Kidney epithelial cell (primary cell): ENCODE data around the gene BPIFB1. TPM values are rescaled to one million over a fixed set of nuclear protein-coding genes. Genes with fewer than 3 reads are reported as not detected.

Source experiments
- DNase-seq: peaks from one replicate; pipeline ENCODE4 v3.0.0-alpha.2; 2010; ENCODE audit warnings: low read depth
- H3K27me3 ChIP-seq: 2 replicates; pipeline ENCODE4 v1.6.0; 2011; ENCODE audit warnings: low read length; ENCODE audit not compliant: control insufficient read depth, insufficient read depth
- H3K36me3 ChIP-seq: 2 replicates; pipeline ENCODE4 v1.5.1; 2011; ENCODE audit warnings: low read length; ENCODE audit not compliant: control insufficient read depth, insufficient read depth
- H3K4me3 ChIP-seq: 2 replicates; pipeline ENCODE4 v1.5.1; 2011; ENCODE audit warnings: low read depth, mild to moderate bottlenecking, control low read depth, low read length
- total RNA-seq: library from RNA; depleted of rRNA; stranded (reverse); fragments of >200 nt; gene quantifications from 2 replicates; pipeline ENCODE4 v1.2.3, GENCODE V29; 2015
- TF ChIP-seq, protein P1 (sequence below): IDR thresholded peaks from 2 replicates; pipeline ENCODE4 v1.5.1; 2011; ENCODE audit warnings: mild to moderate bottlenecking, moderate library complexity, low read length, control low read depth, inconsistent platforms; ENCODE audit not compliant: insufficient read depth, poor library complexity, severe bottlenecking

BPIFB1 gene
- total RNA-seq, 1 donor from 2014 or later: not detected

DNA sequence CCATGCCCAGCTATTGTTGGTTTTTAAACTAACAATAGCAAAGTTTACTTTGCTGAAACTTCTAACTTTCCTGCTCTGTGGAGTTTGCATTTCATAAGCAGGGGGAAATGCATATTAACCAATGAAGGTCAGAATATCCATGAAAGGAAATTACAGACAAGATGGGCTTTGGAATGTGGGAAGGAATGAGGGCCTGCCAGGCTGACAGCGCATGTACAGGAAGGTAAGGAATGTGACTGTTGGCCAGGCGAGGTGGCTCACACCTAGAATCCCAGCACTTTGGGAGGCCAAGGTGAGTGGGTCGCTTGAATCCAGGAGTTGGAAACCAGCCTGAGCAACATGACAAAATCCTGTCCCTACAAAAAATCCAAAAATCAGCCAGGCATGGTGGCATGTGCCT lies 68.7 kb downstream of the BPIFB1 start:
- H3K27me3 ChIP-seq: no peaks in the 10 kb centered on the region
- TF ChIP-seq, protein P1, sequence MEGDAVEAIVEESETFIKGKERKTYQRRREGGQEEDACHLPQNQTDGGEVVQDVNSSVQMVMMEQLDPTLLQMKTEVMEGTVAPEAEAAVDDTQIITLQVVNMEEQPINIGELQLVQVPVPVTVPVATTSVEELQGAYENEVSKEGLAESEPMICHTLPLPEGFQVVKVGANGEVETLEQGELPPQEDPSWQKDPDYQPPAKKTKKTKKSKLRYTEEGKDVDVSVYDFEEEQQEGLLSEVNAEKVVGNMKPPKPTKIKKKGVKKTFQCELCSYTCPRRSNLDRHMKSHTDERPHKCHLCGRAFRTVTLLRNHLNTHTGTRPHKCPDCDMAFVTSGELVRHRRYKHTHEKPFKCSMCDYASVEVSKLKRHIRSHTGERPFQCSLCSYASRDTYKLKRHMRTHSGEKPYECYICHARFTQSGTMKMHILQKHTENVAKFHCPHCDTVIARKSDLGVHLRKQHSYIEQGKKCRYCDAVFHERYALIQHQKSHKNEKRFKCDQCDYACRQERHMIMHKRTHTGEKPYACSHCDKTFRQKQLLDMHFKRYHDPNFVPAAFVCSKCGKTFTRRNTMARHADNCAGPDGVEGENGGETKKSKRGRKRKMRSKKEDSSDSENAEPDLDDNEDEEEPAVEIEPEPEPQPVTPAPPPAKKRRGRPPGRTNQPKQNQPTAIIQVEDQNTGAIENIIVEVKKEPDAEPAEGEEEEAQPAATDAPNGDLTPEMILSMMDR: no peak
- DNase-seq: no peak

DNA sequence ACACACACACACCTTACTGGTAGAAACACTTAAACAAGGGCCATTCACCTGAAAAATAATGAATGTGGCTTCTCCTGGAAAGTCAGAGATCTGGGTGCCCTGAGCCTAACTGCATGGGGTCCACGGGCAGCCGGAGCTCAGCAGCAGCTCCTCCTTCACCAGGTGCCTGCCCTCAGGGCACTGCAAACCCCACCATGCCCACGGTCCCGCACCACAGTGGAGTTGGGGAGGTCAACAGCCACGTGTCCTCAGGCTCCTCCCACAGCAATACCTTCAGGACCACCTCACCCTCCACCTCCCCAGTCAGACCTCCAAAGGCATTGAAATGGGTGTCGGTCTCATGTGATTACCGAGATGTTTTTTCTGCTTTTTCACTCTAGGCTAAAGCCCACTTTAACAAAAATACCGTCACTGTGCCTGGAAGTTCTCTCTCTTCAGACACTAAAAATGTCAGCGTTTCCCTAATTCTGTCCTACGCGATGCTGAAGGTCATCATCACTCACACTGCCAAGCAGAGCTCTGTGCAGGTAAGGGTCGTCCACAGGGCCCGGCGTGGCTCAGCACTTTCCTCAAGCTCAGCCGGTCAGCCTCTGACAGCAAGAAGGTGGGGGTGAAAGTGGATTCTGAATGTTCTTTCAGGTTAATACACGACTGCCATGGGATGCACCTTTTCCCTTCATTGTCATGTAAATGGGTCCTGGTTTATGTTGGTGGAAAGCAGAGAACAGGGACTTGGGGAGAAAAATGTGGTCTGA lies 69.4 kb downstream of the BPIFB1 start:
- no peaks in the 10 kb centered on the region for H3K36me3 ChIP-seq
- no peaks in the 10 kb centered on the region for H3K27me3 ChIP-seq
- TF ChIP-seq, protein P1: no peak
- no peak overlapping the region for H3K4me3 ChIP-seq
- DNase-seq: no peak

More for the DNA sequence above, 68.7 kb downstream of the BPIFB1 start:
- no peak overlapping the region for H3K4me3 ChIP-seq
- H3K36me3 ChIP-seq: no peaks in the 10 kb centered on the region

DNA sequence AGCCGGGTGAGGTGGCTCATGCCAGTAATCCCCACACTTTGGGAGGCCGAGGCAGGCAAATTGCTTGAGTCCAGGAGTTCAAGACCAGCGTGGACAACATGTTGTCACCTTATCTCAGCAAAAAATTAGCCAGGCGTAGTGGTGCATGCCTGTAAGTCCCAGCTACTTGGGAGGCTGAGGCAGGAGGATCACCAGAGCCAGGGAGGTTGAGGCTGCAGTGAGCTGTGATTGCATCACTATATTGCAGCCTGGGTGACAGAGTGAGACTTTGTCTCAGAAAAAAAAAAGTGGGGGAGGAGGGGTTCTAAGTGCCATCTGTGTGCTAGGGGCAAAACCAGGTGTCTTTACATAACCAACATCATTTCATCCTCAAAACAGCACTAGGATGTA lies 70.0 kb downstream of the BPIFB1 start:
- Histone ChIP-seq H3K4me3 (no peak overlapping the region), H3K27me3 (no peaks in the 10 kb centered on the region), H3K36me3 (no peaks in the 10 kb centered on the region)
- DNase-seq: no peak
- TF ChIP-seq, protein P1: no peak

Other genes with a start within 250 kb of the BPIFB1 start
- gene BPIFB3, start 229.3 kb upstream of the BPIFB1 start, total RNA-seq: not detected in 2 replicates
- not detected in 2 replicates for gene BPIFB4, start 203.6 kb upstream of the BPIFB1 start, total RNA-seq
- gene BPIFA2, start 115.1 kb upstream of the BPIFB1 start, total RNA-seq: not detected in 2 replicates
- gene BPIFA3, start 65.9 kb upstream of the BPIFB1 start, total RNA-seq: not detected in 2 replicates
- not detected in 2 replicates for gene BPIFA1, start 47.2 kb upstream of the BPIFB1 start, total RNA-seq
- 25.3 and 39.4 TPM in 2 replicates for gene CDK5RAP1, start 118.3 kb downstream of the BPIFB1 start, total RNA-seq
- 13.7 and 15.1 TPM in 2 replicates for gene SNTA1, start 160.5 kb downstream of the BPIFB1 start, total RNA-seq
- 11.6 and 13.4 TPM in 2 replicates for gene CBFA2T2, start 206.9 kb downstream of the BPIFB1 start, total RNA-seq